SU-DHL-6 (cell line): Measurements from ENCODE around the gene SH3RF1.

ENCODE experiments used
- H2AFZ ChIP-seq: fragments of 200-600 bp; sonication (generic); 2 replicates; pipeline ENCODE4 v1.6.1; 2014; ENCODE audit warnings: low read depth, mild to moderate bottlenecking, moderate library complexity, mixed read lengths, antibody characterized with exemption, low read length; ENCODE audit not compliant: severe bottlenecking
- H3F3A ChIP-seq: fragments of 200-600 bp; shearing (Covaris generic); 2 replicates; pipeline ENCODE4 v1.6.0; 2016; ENCODE audit warnings: antibody characterized with exemption, mild to moderate bottlenecking; ENCODE audit not compliant: insufficient read depth
- H3K27ac ChIP-seq: fragments of 200-600 bp; sonication (generic); 2 replicates; pipeline ENCODE4 v1.5.1; 2016; ENCODE audit warnings: low read depth, mild to moderate bottlenecking, low read length, moderate library complexity, mixed read lengths
- H3K27me3 ChIP-seq: fragments of 200-600 bp; sonication (generic), shearing (Covaris generic); 2 replicates; pipeline ENCODE4 v1.6.0; 2014; ENCODE audit warnings: mild to moderate bottlenecking, low read length
- H3K36me3 ChIP-seq: fragments of 200-600 bp; sonication (generic); 2 replicates; pipeline ENCODE4 v1.6.1; 2014; ENCODE audit warnings: mild to moderate bottlenecking, low read length, mixed read lengths
- H3K4me2 ChIP-seq: fragments of 300-600, 200-600 bp; shearing (Covaris generic), sonication (generic); 2 replicates; pipeline ENCODE4 v1.6.0; 2014; ENCODE audit warnings: low read length, low read depth, mild to moderate bottlenecking; ENCODE audit not compliant: poor library complexity, severe bottlenecking
- H3K4me3 ChIP-seq: fragments of 200-600 bp; sonication (generic); 2 replicates; pipeline ENCODE4 v1.5.1; 2014; ENCODE audit warnings: antibody characterized with exemption, low read length, mild to moderate bottlenecking, mixed read lengths; ENCODE audit not compliant: insufficient read depth, poor library complexity, severe bottlenecking
- H3K79me2 ChIP-seq: fragments of 200-600 bp; sonication (generic); 2 replicates; pipeline ENCODE4 v1.6.1; 2014; ENCODE audit warnings: mild to moderate bottlenecking, low read length, moderate library complexity; ENCODE audit not compliant: insufficient read depth
- H3K9ac ChIP-seq: fragments of 200-600 bp; sonication (generic); 2 replicates; pipeline ENCODE4 v1.7.0; 2014; ENCODE audit warnings: mild to moderate bottlenecking, low read length
- H3K9me2 ChIP-seq: fragments of 200-600 bp; sonication (generic); replicated peaks from 2 replicates; pipeline ENCODE4 v1.6.1; 2014; ENCODE audit warnings: low read length; ENCODE audit not compliant: insufficient read depth
- H3K9me3 ChIP-seq: fragments of 200-600 bp; sonication (generic); 2 replicates; pipeline ENCODE4 v1.6.1; 2014; ENCODE audit warnings: low read length, mixed read lengths; ENCODE audit not compliant: insufficient read depth
- H4K20me1 ChIP-seq: fragments of 200-600 bp; sonication (generic); 2 replicates; pipeline ENCODE4 v1.6.1; 2014; ENCODE audit warnings: low read depth, mild to moderate bottlenecking, antibody characterized with exemption, low read length, moderate library complexity, mixed read lengths
- CTCF ChIP-seq: fragments of 200-600 bp; sonication (generic); IDR thresholded peaks from one replicate; pipeline ENCODE4 v1.5.1; 2017; ENCODE audit warnings: antibody characterized with exemption, mild to moderate bottlenecking, low read length, moderate library complexity; ENCODE audit not compliant: insufficient read depth, poor library complexity, severe bottlenecking
- EZH2phosphoT487 ChIP-seq: fragments of 200-600 bp; sonication (generic), shearing (Covaris generic); conservative IDR thresholded peaks from 2 replicates; pipeline ENCODE4 v1.6.1; 2018; ENCODE audit warnings: mild to moderate bottlenecking, antibody characterized with exemption, low read length, moderate library complexity, mixed read lengths

SH3RF1 gene

GRCh38 chr4:169222761-169223160 lies 48.0 kb downstream of the SH3RF1 start:
- no peaks in the 10 kb centered on the region for H4K20me1 ChIP-seq
- H3K4me3 ChIP-seq, result no peak overlapping the region
- H3K9me2 ChIP-seq, result no peaks in the 10 kb centered on the region
- no peak overlapping the region for H3K27ac ChIP-seq
- H2AFZ ChIP-seq, result no peak overlapping the region
- no peaks in the 10 kb centered on the region for H3K27me3 ChIP-seq
- H3K4me2 ChIP-seq, result no peak overlapping the region
- no peaks in the 10 kb centered on the region for H3F3A ChIP-seq
- no peak overlapping the region for H3K9ac ChIP-seq
- H3K79me2 ChIP-seq, result no peaks in the 10 kb centered on the region
- H3K36me3 ChIP-seq, result no peaks in the 10 kb centered on the region
- TF ChIP-seq EZH2phosphoT487 (no peak), CTCF (no peak)
- H3K9me3 ChIP-seq, result no peaks in the 10 kb centered on the region

GRCh38 chr4:169221662-169222061 lies 49.1 kb downstream of the SH3RF1 start:
- Histone ChIP-seq H3K4me3 (no peak overlapping the region), H4K20me1 (no peaks in the 10 kb centered on the region), H3K9me2 (no peaks in the 10 kb centered on the region), H3K9me3 (no peaks in the 10 kb centered on the region), H3K27me3 (no peaks in the 10 kb centered on the region), H3F3A (no peaks in the 10 kb centered on the region), H3K27ac (no peak overlapping the region), H3K79me2 (no peaks in the 10 kb centered on the region), H3K9ac (no peak overlapping the region), H3K4me2 (no peak overlapping the region), H2AFZ (no peak overlapping the region), H3K36me3 (no peaks in the 10 kb centered on the region)
- TF ChIP-seq EZH2phosphoT487, result no peak
- TF ChIP-seq CTCF, result no peak

GRCh38 chr4:169220854-169221411 lies 49.8 kb downstream of the SH3RF1 start:
- Histone ChIP-seq H3K36me3 (no peaks in the 10 kb centered on the region), H3K79me2 (no peaks in the 10 kb centered on the region), H3K4me2 (no peak overlapping the region), H3K9me3 (no peaks in the 10 kb centered on the region), H3K9ac (no peak overlapping the region), H4K20me1 (no peaks in the 10 kb centered on the region), H2AFZ (no peak overlapping the region), H3F3A (no peaks in the 10 kb centered on the region), H3K9me2 (no peaks in the 10 kb centered on the region), H3K4me3 (no peak overlapping the region), H3K27ac (no peak overlapping the region), H3K27me3 (no peaks in the 10 kb centered on the region)
- TF ChIP-seq EZH2phosphoT487 (no peak), CTCF (no peak)
